WTC11 (cell line): ENCODE results near the gene CILP2.

Experiments
- ELF4 ChIP-seq: sonication (generic); formaldehyde crosslinking; IDR thresholded peaks from 2 replicates; pipeline ENCODE4 v1.8.1; 2022; ENCODE audit warnings: low read depth, mild to moderate bottlenecking, moderate library complexity, missing genetic modification reagents
- EMX1 ChIP-seq: fragments of 250-450 bp; sonication (Bioruptor Pico); IDR thresholded peaks from 2 replicates; pipeline ENCODE4 v1.8.0; 2021; ENCODE audit warnings: mild to moderate bottlenecking
- ERG ChIP-seq: fragments of 250-450 bp; sonication (Bioruptor Pico); IDR thresholded peaks from 2 replicates; pipeline ENCODE4 v1.8.0; 2021; ENCODE audit warnings: mild to moderate bottlenecking
- ETV6 ChIP-seq: sonication (generic); formaldehyde crosslinking; IDR thresholded peaks from 2 replicates; pipeline ENCODE4 v1.8.1; 2022; ENCODE audit warnings: mild to moderate bottlenecking, missing genetic modification reagents
- FOXP1 ChIP-seq: sonication (generic); formaldehyde crosslinking; IDR thresholded peaks from 2 replicates; pipeline ENCODE4 v1.8.0; 2022; ENCODE audit warnings: missing genetic modification reagents, mild to moderate bottlenecking, moderate library complexity, borderline replicate concordance
- NFE2L1 ChIP-seq: sonication (generic); formaldehyde crosslinking; IDR thresholded peaks from 2 replicates; pipeline ENCODE4 v1.8.1; 2023; ENCODE audit warnings: missing genetic modification reagents
- NR1H2 ChIP-seq: sonication (generic); formaldehyde crosslinking; IDR thresholded peaks from 2 replicates; pipeline ENCODE4 v1.9.0; 2021; ENCODE audit warnings: mild to moderate bottlenecking, moderate library complexity, missing genetic modification reagents
- NR3C1 ChIP-seq: sonication (generic); formaldehyde crosslinking; conservative IDR thresholded peaks from 2 replicates; pipeline ENCODE4 v1.8.1; 2023; ENCODE audit warnings: low read depth, mild to moderate bottlenecking, missing genetic modification reagents
- TF ChIP-seq, protein P1 (sequence below): sonication (generic); formaldehyde crosslinking; IDR thresholded peaks from 2 replicates; pipeline ENCODE4 v1.8.1; 2023; ENCODE audit warnings: mild to moderate bottlenecking, missing genetic modification reagents
- TF ChIP-seq, protein P2 (sequence below): fragments of 200-600 bp; IDR thresholded peaks from 2 replicates; pipeline ENCODE4 v1.8.0; 2022; ENCODE audit warnings: antibody characterized with exemption
- TF ChIP-seq, protein P3 (sequence below): sonication (generic); formaldehyde crosslinking; IDR thresholded peaks from 2 replicates; pipeline ENCODE4 v1.8.1; 2023; ENCODE audit warnings: mild to moderate bottlenecking, missing genetic modification reagents, moderate library complexity
- TF ChIP-seq, protein P4 (sequence below): sonication (generic); formaldehyde crosslinking; IDR thresholded peaks from 2 replicates; pipeline ENCODE4 v1.8.0; 2022; ENCODE audit warnings: mild to moderate bottlenecking, missing genetic modification reagents

- TF ChIP-seq ETV6 (CRISPR knock-in tag) (no peak), EMX1 (CRISPR knock-in tag) (no peak), NFE2L1 (CRISPR knock-in tag) (no peak), ERG (CRISPR knock-in tag) (no peak), FOXP1 (CRISPR knock-in tag) (no peak), NR3C1 (CRISPR knock-in tag) (no peak), ELF4 (no peak), NR1H2 (no peak)
- TF ChIP-seq, protein P1, sequence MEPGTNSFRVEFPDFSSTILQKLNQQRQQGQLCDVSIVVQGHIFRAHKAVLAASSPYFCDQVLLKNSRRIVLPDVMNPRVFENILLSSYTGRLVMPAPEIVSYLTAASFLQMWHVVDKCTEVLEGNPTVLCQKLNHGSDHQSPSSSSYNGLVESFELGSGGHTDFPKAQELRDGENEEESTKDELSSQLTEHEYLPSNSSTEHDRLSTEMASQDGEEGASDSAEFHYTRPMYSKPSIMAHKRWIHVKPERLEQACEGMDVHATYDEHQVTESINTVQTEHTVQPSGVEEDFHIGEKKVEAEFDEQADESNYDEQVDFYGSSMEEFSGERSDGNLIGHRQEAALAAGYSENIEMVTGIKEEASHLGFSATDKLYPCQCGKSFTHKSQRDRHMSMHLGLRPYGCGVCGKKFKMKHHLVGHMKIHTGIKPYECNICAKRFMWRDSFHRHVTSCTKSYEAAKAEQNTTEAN (CRISPR knock-in tag): no peak
- TF ChIP-seq, protein P2, sequence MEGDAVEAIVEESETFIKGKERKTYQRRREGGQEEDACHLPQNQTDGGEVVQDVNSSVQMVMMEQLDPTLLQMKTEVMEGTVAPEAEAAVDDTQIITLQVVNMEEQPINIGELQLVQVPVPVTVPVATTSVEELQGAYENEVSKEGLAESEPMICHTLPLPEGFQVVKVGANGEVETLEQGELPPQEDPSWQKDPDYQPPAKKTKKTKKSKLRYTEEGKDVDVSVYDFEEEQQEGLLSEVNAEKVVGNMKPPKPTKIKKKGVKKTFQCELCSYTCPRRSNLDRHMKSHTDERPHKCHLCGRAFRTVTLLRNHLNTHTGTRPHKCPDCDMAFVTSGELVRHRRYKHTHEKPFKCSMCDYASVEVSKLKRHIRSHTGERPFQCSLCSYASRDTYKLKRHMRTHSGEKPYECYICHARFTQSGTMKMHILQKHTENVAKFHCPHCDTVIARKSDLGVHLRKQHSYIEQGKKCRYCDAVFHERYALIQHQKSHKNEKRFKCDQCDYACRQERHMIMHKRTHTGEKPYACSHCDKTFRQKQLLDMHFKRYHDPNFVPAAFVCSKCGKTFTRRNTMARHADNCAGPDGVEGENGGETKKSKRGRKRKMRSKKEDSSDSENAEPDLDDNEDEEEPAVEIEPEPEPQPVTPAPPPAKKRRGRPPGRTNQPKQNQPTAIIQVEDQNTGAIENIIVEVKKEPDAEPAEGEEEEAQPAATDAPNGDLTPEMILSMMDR: no peak
- TF ChIP-seq, protein P3, sequence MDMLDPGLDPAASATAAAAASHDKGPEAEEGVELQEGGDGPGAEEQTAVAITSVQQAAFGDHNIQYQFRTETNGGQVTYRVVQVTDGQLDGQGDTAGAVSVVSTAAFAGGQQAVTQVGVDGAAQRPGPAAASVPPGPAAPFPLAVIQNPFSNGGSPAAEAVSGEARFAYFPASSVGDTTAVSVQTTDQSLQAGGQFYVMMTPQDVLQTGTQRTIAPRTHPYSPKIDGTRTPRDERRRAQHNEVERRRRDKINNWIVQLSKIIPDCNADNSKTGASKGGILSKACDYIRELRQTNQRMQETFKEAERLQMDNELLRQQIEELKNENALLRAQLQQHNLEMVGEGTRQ (CRISPR knock-in tag): no peak
- TF ChIP-seq, protein P4, sequence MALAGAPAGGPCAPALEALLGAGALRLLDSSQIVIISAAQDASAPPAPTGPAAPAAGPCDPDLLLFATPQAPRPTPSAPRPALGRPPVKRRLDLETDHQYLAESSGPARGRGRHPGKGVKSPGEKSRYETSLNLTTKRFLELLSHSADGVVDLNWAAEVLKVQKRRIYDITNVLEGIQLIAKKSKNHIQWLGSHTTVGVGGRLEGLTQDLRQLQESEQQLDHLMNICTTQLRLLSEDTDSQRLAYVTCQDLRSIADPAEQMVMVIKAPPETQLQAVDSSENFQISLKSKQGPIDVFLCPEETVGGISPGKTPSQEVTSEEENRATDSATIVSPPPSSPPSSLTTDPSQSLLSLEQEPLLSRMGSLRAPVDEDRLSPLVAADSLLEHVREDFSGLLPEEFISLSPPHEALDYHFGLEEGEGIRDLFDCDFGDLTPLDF (CRISPR knock-in tag): no peak
Measured at GRCh38 chr19:19570571-19570970, 32.5 kb downstream of the CILP2 start.
